Neuronal stem cell (in vitro differentiated cells): ENCODE results near the gene TMEM151B.

Experiments used
- DNase-seq: peaks from one replicate; pipeline ENCODE4 v3.0.0-alpha.2; 2013; ENCODE audit warnings: low spot score
- H2AFZ ChIP-seq: one replicate; pipeline ENCODE4 v1.6.1; 2013; ENCODE audit warnings: mild to moderate bottlenecking, low read length, inconsistent platforms
- H2AK5ac ChIP-seq: 2 replicates; pipeline ENCODE4 v1.6.1; 2013; ENCODE audit warnings: low read depth, mild to moderate bottlenecking, inconsistent platforms, low read length, moderate library complexity, mixed read lengths
- H2BK120ac ChIP-seq: 2 replicates; pipeline ENCODE4 v1.6.1; 2013; ENCODE audit warnings: low read depth, mild to moderate bottlenecking, inconsistent platforms, low read length, moderate library complexity, mixed read lengths
- H2BK12ac ChIP-seq: one replicate; pipeline ENCODE4 v1.6.1; 2013; ENCODE audit warnings: low read length, inconsistent platforms
- H2BK15ac ChIP-seq: 2 replicates; pipeline ENCODE4 v1.6.1; 2013; ENCODE audit warnings: mild to moderate bottlenecking, low read length, inconsistent platforms, mixed read lengths
- H2BK5ac ChIP-seq: one replicate; pipeline ENCODE4 v1.6.1; 2013; ENCODE audit warnings: inconsistent platforms, mild to moderate bottlenecking, low read length, moderate library complexity
- H3K14ac ChIP-seq: one replicate; pipeline ENCODE4 v1.6.1; 2013; ENCODE audit warnings: low read length, inconsistent platforms
- H3K18ac ChIP-seq: 2 replicates; pipeline ENCODE4 v1.6.1; 2013; ENCODE audit warnings: low read length, inconsistent platforms
- H3K23ac ChIP-seq: 2 replicates; pipeline ENCODE4 v1.6.1; 2013; ENCODE audit warnings: low read depth, mild to moderate bottlenecking, mixed read lengths, low read length, inconsistent platforms; ENCODE audit not compliant: poor library complexity
- H3K27ac ChIP-seq: replicated peaks from 3 replicates; pipeline ENCODE4 v1.5.1; 2013; ENCODE audit warnings: low read length, inconsistent platforms
- H3K27me3 ChIP-seq, 3 experiments: 2 replicates each; pipeline ENCODE4 v1.6.1; 2013; ENCODE audit warnings: low read length in 3 of 3, mild to moderate bottlenecking in 2 of 3, inconsistent platforms in 1 of 3, low read depth in 1 of 3, mixed read lengths in 1 of 3, moderate library complexity in 1 of 3; ENCODE audit not compliant: control insufficient read depth in 3 of 3, insufficient read depth in 3 of 3
- H3K36me3 ChIP-seq, 2 donors: replicated peaks in 1 of 2; 2 replicates each; pipeline ENCODE4 v1.6.1; 2013; ENCODE audit warnings: low read length in 2 of 2; ENCODE audit not compliant: control insufficient read depth in 2 of 2, insufficient read depth in 2 of 2
- H3K4ac ChIP-seq: 2 replicates; pipeline ENCODE4 v1.6.1; 2013; ENCODE audit warnings: inconsistent platforms, mild to moderate bottlenecking, low read length, moderate library complexity
- H3K4me1 ChIP-seq, 2 donors: 1 replicate in 1 of 2; 2 replicates in 1 of 2; pipeline ENCODE4 v1.6.1; 2013; ENCODE audit warnings: low read length in 2 of 2, low read depth in 1 of 2; ENCODE audit not compliant: control insufficient read depth in 2 of 2, insufficient read depth in 1 of 2
- H3K4me2 ChIP-seq: one replicate; pipeline ENCODE4 v1.6.1; 2013; ENCODE audit warnings: mild to moderate bottlenecking, low read length, inconsistent platforms; ENCODE audit not compliant: insufficient read depth, poor library complexity, severe bottlenecking
- H3K4me3 ChIP-seq, 2 donors: 2 replicates each; pipeline ENCODE4 v1.5.1; 2013; ENCODE audit warnings: low read length in 2 of 2, mild to moderate bottlenecking in 2 of 2, inconsistent platforms in 1 of 2, moderate library complexity in 1 of 2
- H3K79me1 ChIP-seq: one replicate; pipeline ENCODE4 v1.6.1; 2013; ENCODE audit warnings: low read depth, mild to moderate bottlenecking, inconsistent platforms, low read length, moderate library complexity
- H3K9ac ChIP-seq: one replicate; pipeline ENCODE4 v1.6.1; 2013; ENCODE audit warnings: mild to moderate bottlenecking, low read depth, low read length, inconsistent platforms; ENCODE audit not compliant: poor library complexity
- H3K9me3 ChIP-seq, 2 donors: replicated peaks in 1 of 2; 2 replicates each; pipeline versions ENCODE3 to v1.6.1; 2013; ENCODE audit warnings: low read length in 2 of 2, mild to moderate bottlenecking in 2 of 2, inconsistent platforms in 1 of 2, low read depth in 1 of 2, mixed read lengths in 1 of 2, moderate library complexity in 1 of 2; ENCODE audit not compliant: control insufficient read depth in 2 of 2, insufficient read depth in 1 of 2
- H4K8ac ChIP-seq: one replicate; pipeline ENCODE4 v1.6.1; 2013; ENCODE audit warnings: low read depth, mild to moderate bottlenecking, inconsistent platforms, low read length, moderate library complexity
- H4K91ac ChIP-seq: one replicate; pipeline ENCODE4 v1.6.1; 2013; ENCODE audit warnings: low read length, low read depth, mild to moderate bottlenecking, inconsistent platforms; ENCODE audit not compliant: poor library complexity
- WGBS, 2 donors: extraction: QIAGEN DNeasy Blood & Tissue Kit; methylation state at CpG; one replicate each; pipeline ENCODE4 v1.1.7; 2013; ENCODE audit warnings: missing lambda C conversion rate in 2 of 2, mixed read lengths in 1 of 2; ENCODE audit not compliant: insufficient read length in 2 of 2, insufficient replicate concordance in 1 of 2; ENCODE audit errors: extremely low coverage in 2 of 2; 5-methylcytosine and 5-hydroxymethylcytosine counted together

TMEM151B gene

DNA sequence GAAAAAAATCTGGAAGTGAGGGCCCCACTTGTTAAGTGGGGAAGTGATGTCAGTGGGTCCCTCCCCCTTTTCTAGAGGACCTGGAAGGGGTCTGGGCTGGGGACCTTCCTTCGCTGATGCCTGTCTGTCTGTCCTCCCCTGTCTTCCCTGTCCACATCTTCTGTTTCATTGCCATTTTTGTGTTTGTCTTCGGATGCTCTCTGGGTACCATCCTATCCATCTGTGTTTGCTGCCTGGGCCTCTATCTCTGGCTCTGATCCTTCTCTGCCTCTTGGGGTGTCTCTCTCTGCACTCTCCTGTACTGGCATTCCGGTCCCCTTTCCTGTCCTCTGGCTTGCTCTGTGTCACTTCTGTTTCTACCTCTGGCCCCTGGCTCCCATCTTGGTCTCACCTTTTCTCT is 2.3 kb downstream of the TMEM151B start:
- WGBS, 2 donors = no CpG with 5 or more reads among the region's 3 CpGs
- H2BK5ac ChIP-seq = no peak overlapping the region
- H2BK12ac ChIP-seq = no peak overlapping the region
- no peak overlapping the region for H4K91ac ChIP-seq
- no peak overlapping the region for H3K4me2 ChIP-seq
- H3K18ac ChIP-seq = no peak overlapping the region
- no peak overlapping the region for H3K4me3 ChIP-seq
- peaks cover 0 to 3% (median 0%) of the 10 kb centered on the region in 3 experiments for H3K27me3 ChIP-seq
- peaks cover 2 to 20% of the 10 kb centered on the region in 2 donors for H3K36me3 ChIP-seq
- H2BK120ac ChIP-seq = peak overlapping the region; percentile 5
- H3K9ac ChIP-seq = no peak overlapping the region
- H3K4me1 ChIP-seq = peaks cover 29 to 34% of the 10 kb centered on the region in 2 donors
- H3K27ac ChIP-seq = no peak overlapping the region
- no peak overlapping the region for H4K8ac ChIP-seq
- peak overlapping the region; percentile 85 for H3K23ac ChIP-seq
- H3K14ac ChIP-seq = no peak overlapping the region
- peaks cover 2% of the 10 kb centered on the region for H3K79me1 ChIP-seq
- DNase-seq = no peak
- H2BK15ac ChIP-seq = peak overlapping the region; percentile 80
- H3K4ac ChIP-seq = no peak overlapping the region
- H2AFZ ChIP-seq = no peak overlapping the region
- H3K9me3 ChIP-seq = no peaks in the 10 kb centered on the region
- no peak overlapping the region for H2AK5ac ChIP-seq

DNA sequence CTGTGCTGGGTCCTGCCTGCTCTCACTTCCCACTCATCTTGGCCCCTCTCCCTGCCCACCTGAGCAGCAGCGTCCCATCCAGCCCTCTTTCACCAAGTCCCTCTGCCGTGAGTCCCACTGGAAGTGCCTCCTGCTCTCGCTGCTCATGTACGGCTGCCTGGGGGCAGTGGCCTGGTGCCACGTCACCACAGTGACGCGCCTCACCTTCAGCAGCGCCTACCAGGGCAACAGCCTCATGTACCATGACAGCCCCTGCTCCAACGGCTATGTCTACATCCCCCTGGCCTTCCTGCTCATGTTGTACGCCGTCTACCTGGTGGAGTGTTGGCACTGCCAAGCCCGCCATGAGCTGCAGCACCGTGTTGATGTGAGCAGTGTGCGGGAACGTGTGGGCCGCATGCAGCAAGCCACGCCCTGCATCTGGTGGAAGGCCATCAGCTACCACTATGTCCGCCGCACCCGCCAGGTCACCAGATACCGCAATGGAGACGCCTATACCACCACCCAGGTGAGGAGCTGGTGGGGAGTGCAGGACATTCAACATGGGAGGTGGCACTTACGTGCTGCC is 2.8 kb downstream of the TMEM151B start:
- Histone ChIP-seq H4K8ac (no peak overlapping the region), H3K18ac (peak overlapping the region; percentile 22), H3K4ac (no peak overlapping the region), H3K27ac (no peak overlapping the region), H3K4me3 (no peak overlapping the region), H3K4me2 (no peak overlapping the region), H2BK120ac (peak overlapping the region; percentile 5), H2BK15ac (peak overlapping the region; percentile 80), H3K4me1 (peaks cover 28 to 29% of the 10 kb centered on the region in 2 donors), H3K36me3 (peaks cover 2 to 20% of the 10 kb centered on the region in 2 donors), H2BK12ac (peak overlapping the region; percentile 60), H3K27me3 (peaks cover 0 to 3% (median 0%) of the 10 kb centered on the region in 3 experiments), H3K79me1 (peaks cover 2% of the 10 kb centered on the region), H4K91ac (peak overlapping the region; percentile 9), H3K14ac (peak overlapping the region; percentile 23), H3K9me3 (no peaks in the 10 kb centered on the region), H2AFZ (no peak overlapping the region), H3K23ac (peak overlapping the region; percentile 85), H2AK5ac (peak overlapping the region; percentile 44), H2BK5ac (no peak overlapping the region), H3K9ac (peak overlapping the region; percentile 63)
- WGBS, 2 donors = no CpG with 5 or more reads among the region's 23 CpGs
- no peak for DNase-seq

DNA sequence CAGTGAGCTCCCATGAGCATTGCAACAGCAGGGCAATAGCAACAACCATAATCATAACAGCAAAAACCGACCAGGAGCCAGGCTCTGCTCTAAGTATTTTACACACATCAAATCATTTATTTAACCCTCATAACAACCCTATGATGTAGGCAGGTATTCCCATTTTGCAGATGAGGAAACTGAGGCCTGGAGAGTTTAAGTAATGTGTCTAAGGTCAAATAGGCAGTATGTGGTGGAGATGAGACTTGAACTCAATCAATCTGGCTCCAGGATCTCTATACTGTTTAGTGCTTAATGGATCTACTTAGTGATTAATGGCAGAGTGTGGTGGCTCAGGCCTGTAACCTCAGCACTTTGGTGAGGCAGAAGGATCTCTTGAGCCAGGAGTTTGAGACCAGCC is 3.4 kb downstream of the TMEM151B start:
- Histone ChIP-seq H3K9ac (no peak overlapping the region), H3K4me2 (no peak overlapping the region), H3K27me3 (peaks cover 0 to 3% (median 0%) of the 10 kb centered on the region in 3 experiments), H2BK15ac (no peak overlapping the region), H3K4ac (no peak overlapping the region), H3K14ac (no peak overlapping the region), H2BK120ac (no peak overlapping the region), H2AFZ (no peak overlapping the region), H3K4me1 (peaks cover 24 to 25% of the 10 kb centered on the region in 2 donors), H3K23ac (no peak overlapping the region), H3K79me1 (peaks cover 2% of the 10 kb centered on the region), H2BK5ac (no peak overlapping the region), H3K27ac (no peak overlapping the region), H4K8ac (no peak overlapping the region), H2AK5ac (no peak overlapping the region), H4K91ac (no peak overlapping the region), H3K36me3 (peaks cover 2 to 20% of the 10 kb centered on the region in 2 donors), H2BK12ac (no peak overlapping the region), H3K18ac (no peak overlapping the region), H3K4me3 (no peak overlapping the region), H3K9me3 (no peaks in the 10 kb centered on the region)
- no peak for DNase-seq
- WGBS, 2 donors = no CpG with 5 or more reads among the region's 1 CpG

DNA sequence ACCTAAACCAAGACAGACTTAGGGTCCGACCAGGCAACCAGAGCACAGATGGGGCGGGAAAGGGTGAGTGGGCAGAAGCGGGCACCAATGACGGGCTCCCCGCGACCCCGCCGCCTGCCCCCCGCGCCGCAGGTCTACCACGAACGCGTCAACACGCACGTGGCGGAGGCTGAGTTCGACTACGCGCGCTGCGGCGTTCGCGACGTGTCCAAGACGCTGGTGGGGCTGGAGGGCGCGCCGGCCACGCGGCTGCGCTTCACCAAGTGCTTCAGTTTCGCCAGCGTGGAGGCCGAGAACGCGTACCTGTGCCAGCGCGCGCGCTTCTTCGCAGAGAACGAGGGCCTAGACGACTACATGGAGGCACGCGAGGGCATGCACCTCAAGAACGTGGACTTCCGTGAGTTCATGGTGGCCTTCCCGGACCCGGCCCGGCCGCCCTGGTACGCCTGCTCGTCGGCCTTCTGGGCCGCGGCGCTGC is 5.1 kb downstream of the TMEM151B start:
- H3K9ac ChIP-seq = peak overlapping the region; percentile 15
- DNase-seq = no peak

More for the DNA sequence above, 5.1 kb downstream of the TMEM151B start:
- peak overlapping the region; percentile 43 for H3K14ac ChIP-seq
- H3K23ac ChIP-seq = peak overlapping the region; percentile 90
- H4K91ac ChIP-seq = no peak overlapping the region
- WGBS, 2 donors = no CpG with 5 or more reads among the region's 59 CpGs
- peak overlapping the region; percentile 18 for H3K18ac ChIP-seq
- no peak overlapping the region for H2BK15ac ChIP-seq
- no peak overlapping the region for H3K4me3 ChIP-seq
- no peak overlapping the region for H4K8ac ChIP-seq
- peak overlapping the region; percentile 42 for H2AK5ac ChIP-seq
- no peak overlapping the region for H3K4ac ChIP-seq
- peaks cover 2 to 20% of the 10 kb centered on the region in 2 donors for H3K36me3 ChIP-seq
- no peak overlapping the region for H2BK12ac ChIP-seq
- no peak overlapping the region for H2AFZ ChIP-seq
- H3K4me1 ChIP-seq = peaks cover 10 to 11% of the 10 kb centered on the region in 2 donors
- no peaks in the 10 kb centered on the region for H3K9me3 ChIP-seq
- H3K27ac ChIP-seq = no peak overlapping the region
- H2BK120ac ChIP-seq = no peak overlapping the region
- peak overlapping the region; percentile 3 for H3K4me2 ChIP-seq
- peaks cover 0 to 3% (median 0%) of the 10 kb centered on the region in 3 experiments for H3K27me3 ChIP-seq
- H3K79me1 ChIP-seq = peaks cover 2% of the 10 kb centered on the region
- no peak overlapping the region for H2BK5ac ChIP-seq
